ENCODE results near the gene TLX1. TPM values are rescaled to one million over a fixed set of nuclear protein-coding genes. Genes with fewer than 3 reads are reported as not detected.

TLX1 gene
- total RNA-seq, 2 experiments from 2014 or later: not detected

- POLR2A ChIA-PET: no interaction called here
- no peak for DNase-seq
- peaks cover 31% of the 10 kb centered on the region for H3K27me3 Mint-ChIP-seq
These were observed 17.2 kb upstream of the TLX1 start for GRCh38 chr10:101113890-101114403.

GRCh38 chr10:101114646-101115045, 16.5 kb upstream of the TLX1 start:
- H3K27ac Mint-ChIP-seq: no peak overlapping the region
- H3K36me3 Mint-ChIP-seq: no peaks in the 10 kb centered on the region
- ChIA-PET CTCF (no interaction called here), POLR2A (no interaction called here)
- no peak for DNase-seq
- no peaks in the 10 kb centered on the region for H3K4me1 Mint-ChIP-seq (ENCODE audit: low read depth)
- intact Hi-C loops (cut with micrococcal nuclease): no loop called here
- no peaks in the 10 kb centered on the region for H3K9me3 Mint-ChIP-seq
- no peak overlapping the region for H3K4me3 Mint-ChIP-seq
- H3K27me3 Mint-ChIP-seq: peaks cover 33% of the 10 kb centered on the region

More at GRCh38 chr10:101113890-101114403, 17.2 kb upstream of the TLX1 start:
- Mint-ChIP-seq H3K27ac (no peak overlapping the region), H3K9me3 (no peaks in the 10 kb centered on the region), H3K36me3 (no peaks in the 10 kb centered on the region), H3K4me3 (no peak overlapping the region), H3K4me1 (ENCODE audit: low read depth) (no peaks in the 10 kb centered on the region)
- CTCF ChIA-PET: no interaction called here
- intact Hi-C loops (cut with micrococcal nuclease): no loop called here

DNA sequence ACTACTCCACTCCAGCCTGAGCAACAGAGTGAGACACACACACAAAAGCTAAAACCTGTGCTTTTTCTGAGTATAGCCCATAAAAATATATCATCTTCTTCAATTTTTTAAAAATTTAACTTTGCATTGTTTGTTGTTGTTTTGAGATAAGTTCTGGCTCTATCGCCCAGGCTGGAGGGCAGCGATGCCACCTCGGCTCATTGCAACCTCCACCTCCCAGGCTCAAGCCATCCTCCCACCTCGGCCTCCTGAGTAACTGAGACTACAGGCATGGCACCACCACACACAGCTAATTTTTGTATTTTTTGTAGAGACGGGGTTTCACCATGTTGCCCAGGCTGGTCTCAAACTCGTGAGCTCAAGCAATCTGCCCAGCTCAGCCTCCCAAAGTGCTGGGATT, 14.3 kb upstream of the TLX1 start:
- peaks cover 11% of the 10 kb centered on the region for H3K4me1 Mint-ChIP-seq (ENCODE audit: low read depth)
- no peak overlapping the region for H3K27ac Mint-ChIP-seq
- intact Hi-C loops (cut with micrococcal nuclease): no loop called here
- H3K4me3 Mint-ChIP-seq: no peak overlapping the region
- CTCF ChIA-PET: interaction anchor here (1.0 to 1.5 kb wide), 4 partner anchors 9 to 25 kb away, joined by 3 to 5 read pairs (median 4); no protein-coding TSS in a partner anchor
- peaks cover 33% of the 10 kb centered on the region for H3K27me3 Mint-ChIP-seq
- no peak for DNase-seq
- POLR2A ChIA-PET: no interaction called here
- no peaks in the 10 kb centered on the region for H3K36me3 Mint-ChIP-seq
- H3K9me3 Mint-ChIP-seq: no peaks in the 10 kb centered on the region

GRCh38 chr10:101118031-101118430, 13.1 kb upstream of the TLX1 start:
- Mint-ChIP-seq H3K4me3 (no peak overlapping the region), H3K4me1 (ENCODE audit: low read depth) (peaks cover 23% of the 10 kb centered on the region)
- POLR2A ChIA-PET: no interaction called here

DNA sequence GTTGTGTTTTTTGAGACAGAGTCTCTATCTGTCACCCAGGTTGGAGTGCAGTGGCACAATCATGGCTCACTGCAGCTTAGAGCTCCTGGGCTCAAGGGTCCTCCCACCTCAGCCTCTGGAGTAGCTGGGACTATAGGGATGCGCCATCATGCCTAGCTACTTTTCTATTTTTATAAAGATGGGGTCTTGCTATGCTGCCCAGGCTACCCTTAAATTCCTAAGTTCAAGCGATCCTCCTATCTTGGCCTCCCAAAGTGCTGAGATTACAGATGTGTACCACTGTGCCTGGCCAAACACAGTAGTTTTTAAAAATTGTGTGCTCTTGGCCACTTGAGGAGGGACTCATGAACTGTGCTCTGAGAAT, 10.6 kb upstream of the TLX1 start:
- ChIA-PET POLR2A (no interaction called here), CTCF (interaction anchor here (0.7 to 4.2 kb wide), 2 partner anchors 22 to 41 kb away, joined by 3 to 31 read pairs; no protein-coding TSS in a partner anchor)
- DNase-seq: no peak
- intact Hi-C loops (cut with micrococcal nuclease): loop anchor here (2.0 kb wide), 1 partner anchor 18 kb away; no protein-coding TSS in a partner anchor
- Mint-ChIP-seq H3K27me3 (peaks cover 47% of the 10 kb centered on the region), H3K4me3 (peak overlapping the region; percentile 84), H3K27ac (no peak overlapping the region), H3K9me3 (no peaks in the 10 kb centered on the region), H3K4me1 (ENCODE audit: low read depth) (peaks cover 31% of the 10 kb centered on the region), H3K36me3 (no peaks in the 10 kb centered on the region)

More at GRCh38 chr10:101118031-101118430, 13.1 kb upstream of the TLX1 start:
- no peak for DNase-seq
- H3K36me3 Mint-ChIP-seq: no peaks in the 10 kb centered on the region
- intact Hi-C loops (cut with micrococcal nuclease): no loop called here
- CTCF ChIA-PET: interaction anchor here (1.5 kb wide), 1 partner anchor 24 kb away, joined by 7 read pairs; no protein-coding TSS in a partner anchor
- peaks cover 39% of the 10 kb centered on the region for H3K27me3 Mint-ChIP-seq
- no peak overlapping the region for H3K27ac Mint-ChIP-seq
- H3K9me3 Mint-ChIP-seq: no peaks in the 10 kb centered on the region

GRCh38 chr10:101120884-101121653, 10.0 kb upstream of the TLX1 start:
- intact Hi-C loops (cut with micrococcal nuclease): loop anchor here (2.0 kb wide), 1 partner anchor 18 kb away; no protein-coding TSS in a partner anchor
- CTCF ChIA-PET: interaction anchor here (1.1 to 4.2 kb wide), 3 partner anchors 21 to 63 kb away, joined by 3 to 31 read pairs (median 13); no protein-coding TSS in a partner anchor
- Mint-ChIP-seq H3K27me3 (peaks cover 51% of the 10 kb centered on the region), H3K9me3 (no peaks in the 10 kb centered on the region), H3K36me3 (no peaks in the 10 kb centered on the region), H3K4me3 (peak overlapping the region; percentile 84), H3K4me1 (ENCODE audit: low read depth) (peaks cover 31% of the 10 kb centered on the region), H3K27ac (no peak overlapping the region)
- POLR2A ChIA-PET: no interaction called here
- peak; percentile 55 for DNase-seq

- H3K36me3 Mint-ChIP-seq: no peaks in the 10 kb centered on the region
- POLR2A ChIA-PET: interaction anchor here (1.0 kb wide), 1 partner anchor 10 kb away, joined by 3 read pairs; the partner anchor contains the start of gene TLX1
- CTCF ChIA-PET: interaction anchor here (0.6 to 4.2 kb wide), 4 partner anchors 20 to 63 kb away, joined by 3 to 31 read pairs (median 8); no protein-coding TSS in a partner anchor
- peaks cover 56% of the 10 kb centered on the region for H3K27me3 Mint-ChIP-seq
- H3K9me3 Mint-ChIP-seq: no peaks in the 10 kb centered on the region
- no peak overlapping the region for H3K27ac Mint-ChIP-seq
- H3K4me3 Mint-ChIP-seq: peak overlapping the region; percentile 84
- no peak for DNase-seq
- intact Hi-C loops (cut with micrococcal nuclease): loop anchor here (2.0 kb wide), 1 partner anchor 17 kb away; no protein-coding TSS in a partner anchor
- H3K4me1 Mint-ChIP-seq (ENCODE audit: low read depth): peaks cover 31% of the 10 kb centered on the region
These were observed 9.5 kb upstream of the TLX1 start for GRCh38 chr10:101121654-101122031.

DNA sequence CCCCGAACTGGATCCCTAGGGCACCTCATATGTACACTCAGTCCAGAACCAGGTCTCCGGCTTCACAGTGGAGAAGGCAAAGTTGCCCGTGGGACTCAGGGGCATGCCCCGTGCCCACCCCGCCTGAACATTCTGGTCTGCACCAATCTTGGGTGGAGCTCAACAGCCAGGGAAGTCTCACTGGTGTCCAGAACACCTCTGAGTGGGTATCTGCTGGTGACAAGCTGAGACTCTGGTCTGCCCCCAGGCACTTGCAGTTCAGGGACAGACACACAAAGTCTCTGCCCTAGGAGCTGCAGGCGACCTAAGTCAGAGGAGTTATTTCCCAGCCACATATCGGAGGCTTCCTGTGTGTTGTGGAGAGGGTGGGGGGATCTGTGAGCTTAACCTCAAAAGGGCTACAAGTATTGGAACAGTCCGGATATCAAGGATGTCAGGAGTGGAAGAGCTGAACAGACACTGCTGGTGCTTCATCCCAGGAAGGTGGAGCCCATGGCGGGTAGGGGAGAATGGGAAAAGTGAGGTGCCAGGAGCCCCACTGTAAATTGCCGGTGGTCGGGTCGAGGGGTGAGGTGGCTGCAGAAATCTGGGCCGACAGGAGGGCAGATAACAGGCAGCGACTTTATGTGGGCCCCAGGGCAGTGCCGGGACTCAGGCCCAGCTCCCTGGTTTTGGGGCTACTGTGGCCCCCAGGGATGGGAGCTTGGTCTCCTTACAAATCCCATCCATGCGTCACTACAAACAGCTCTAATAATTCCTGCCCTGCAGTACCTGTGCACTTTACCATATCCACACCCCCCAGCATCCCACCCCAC, 8.6 kb upstream of the TLX1 start:
- Mint-ChIP-seq H3K4me1 (ENCODE audit: low read depth) (peaks cover 31% of the 10 kb centered on the region), H3K27ac (no peak overlapping the region), H3K27me3 (peaks cover 60% of the 10 kb centered on the region), H3K36me3 (no peaks in the 10 kb centered on the region), H3K4me3 (no peak overlapping the region), H3K9me3 (no peaks in the 10 kb centered on the region)
- no peak for DNase-seq
- POLR2A ChIA-PET: interaction anchor here (0.6 to 1.0 kb wide), 2 partner anchors 9 to 333 kb away, joined by 3 read pairs; partner anchors contain the start of gene TLX1
- CTCF ChIA-PET: interaction anchor here (0.6 to 4.2 kb wide), 9 partner anchors 20 to 177 kb away, joined by 3 to 31 read pairs (median 3); no protein-coding TSS in a partner anchor
- intact Hi-C loops (cut with micrococcal nuclease): no loop called here

- ChIA-PET POLR2A (interaction anchor here (1.0 kb wide), 1 partner anchor 100 kb away, joined by 3 read pairs; no protein-coding TSS in a partner anchor), CTCF (interaction anchor here (0.6 to 4.2 kb wide), 8 partner anchors 19 to 165 kb away, joined by 3 to 31 read pairs (median 6); no protein-coding TSS in a partner anchor)
- intact Hi-C loops (cut with micrococcal nuclease): no loop called here
- H3K4me1 Mint-ChIP-seq (ENCODE audit: low read depth): peaks cover 31% of the 10 kb centered on the region
- no peak overlapping the region for H3K4me3 Mint-ChIP-seq
- H3K27me3 Mint-ChIP-seq: peaks cover 62% of the 10 kb centered on the region
- no peak for DNase-seq
- no peaks in the 10 kb centered on the region for H3K9me3 Mint-ChIP-seq
- H3K27ac Mint-ChIP-seq: no peak overlapping the region
- no peaks in the 10 kb centered on the region for H3K36me3 Mint-ChIP-seq
These were observed 7.8 kb upstream of the TLX1 start for GRCh38 chr10:101123085-101123814.

- no peaks in the 10 kb centered on the region for H3K9me3 Mint-ChIP-seq
- H3K4me1 Mint-ChIP-seq (ENCODE audit: low read depth): peaks cover 31% of the 10 kb centered on the region
These were observed 7.1 kb upstream of the TLX1 start for GRCh38 chr10:101123815-101124617.

More at GRCh38 chr10:101123815-101124617, 7.1 kb upstream of the TLX1 start:
- no peak for DNase-seq
- ChIA-PET CTCF (interaction anchor here (0.6 to 4.2 kb wide), 6 partner anchors 18 to 165 kb away, joined by 3 to 31 read pairs (median 6); no protein-coding TSS in a partner anchor), POLR2A (interaction anchor here (1.0 kb wide), 1 partner anchor 99 kb away, joined by 3 read pairs; no protein-coding TSS in a partner anchor)
- no peak overlapping the region for H3K27ac Mint-ChIP-seq
- H3K36me3 Mint-ChIP-seq: no peaks in the 10 kb centered on the region
- no peak overlapping the region for H3K4me3 Mint-ChIP-seq
- intact Hi-C loops (cut with micrococcal nuclease): no loop called here
- H3K27me3 Mint-ChIP-seq: peaks cover 63% of the 10 kb centered on the region

All from activated CD4-positive, alpha-beta memory T cell treated with anti-CD3 and anti-CD28 coated beads for 36 hours (primary cell).